HL-60 (cell line): Measurements from ENCODE around the gene ACTG1.

Experiments
- DNase-seq, 2 experiments: peaks; one replicate each; pipeline ENCODE4 v3.0.0-alpha.2; 2010 to 2020; ENCODE audit warnings: low read depth in 1 of 2, low spot score in 1 of 2
- H3K27ac ChIP-seq: fragments of 250-450 bp; sonication (Bioruptor Pico); replicated peaks from 2 replicates; pipeline ENCODE4 v1.5.1; 2020; ENCODE audit warnings: mild to moderate bottlenecking, moderate library complexity
- H3K27me3 ChIP-seq: fragments of 250-450 bp; sonication (Bioruptor Pico); 2 replicates; pipeline ENCODE4 v1.5.1; 2021; ENCODE audit warnings: mild to moderate bottlenecking, moderate library complexity; ENCODE audit not compliant: insufficient read depth, poor library complexity, severe bottlenecking
- H3K4me3 ChIP-seq: replicated peaks from 2 replicates; pipeline ENCODE4 v1.5.1; 2011; ENCODE audit warnings: mild to moderate bottlenecking, control low read depth, low read length; ENCODE audit not compliant: insufficient read depth
- CTCF ChIP-seq: IDR thresholded peaks from one replicate; pipeline ENCODE4 v1.5.1; 2011; ENCODE audit warnings: low read length, control low read depth, inconsistent platforms; ENCODE audit not compliant: insufficient read depth
- GABPA ChIP-seq: IDR thresholded peaks from 2 replicates; pipeline ENCODE4 v1.6.1; 2012; ENCODE audit warnings: low read depth
- POLR2AphosphoS5 ChIP-seq: IDR thresholded peaks from 2 replicates; pipeline ENCODE4 v1.6.1; 2012; ENCODE audit warnings: low read depth
- REST ChIP-seq: IDR thresholded peaks from 2 replicates; pipeline ENCODE4 v1.6.1; 2012; ENCODE audit warnings: low read depth; ENCODE audit not compliant: insufficient replicate concordance
- SPI1 ChIP-seq: IDR thresholded peaks from 2 replicates; pipeline ENCODE4 v1.6.1; 2012; ENCODE audit warnings: low read depth, mild to moderate bottlenecking, borderline replicate concordance

ACTG1 gene

DNA sequence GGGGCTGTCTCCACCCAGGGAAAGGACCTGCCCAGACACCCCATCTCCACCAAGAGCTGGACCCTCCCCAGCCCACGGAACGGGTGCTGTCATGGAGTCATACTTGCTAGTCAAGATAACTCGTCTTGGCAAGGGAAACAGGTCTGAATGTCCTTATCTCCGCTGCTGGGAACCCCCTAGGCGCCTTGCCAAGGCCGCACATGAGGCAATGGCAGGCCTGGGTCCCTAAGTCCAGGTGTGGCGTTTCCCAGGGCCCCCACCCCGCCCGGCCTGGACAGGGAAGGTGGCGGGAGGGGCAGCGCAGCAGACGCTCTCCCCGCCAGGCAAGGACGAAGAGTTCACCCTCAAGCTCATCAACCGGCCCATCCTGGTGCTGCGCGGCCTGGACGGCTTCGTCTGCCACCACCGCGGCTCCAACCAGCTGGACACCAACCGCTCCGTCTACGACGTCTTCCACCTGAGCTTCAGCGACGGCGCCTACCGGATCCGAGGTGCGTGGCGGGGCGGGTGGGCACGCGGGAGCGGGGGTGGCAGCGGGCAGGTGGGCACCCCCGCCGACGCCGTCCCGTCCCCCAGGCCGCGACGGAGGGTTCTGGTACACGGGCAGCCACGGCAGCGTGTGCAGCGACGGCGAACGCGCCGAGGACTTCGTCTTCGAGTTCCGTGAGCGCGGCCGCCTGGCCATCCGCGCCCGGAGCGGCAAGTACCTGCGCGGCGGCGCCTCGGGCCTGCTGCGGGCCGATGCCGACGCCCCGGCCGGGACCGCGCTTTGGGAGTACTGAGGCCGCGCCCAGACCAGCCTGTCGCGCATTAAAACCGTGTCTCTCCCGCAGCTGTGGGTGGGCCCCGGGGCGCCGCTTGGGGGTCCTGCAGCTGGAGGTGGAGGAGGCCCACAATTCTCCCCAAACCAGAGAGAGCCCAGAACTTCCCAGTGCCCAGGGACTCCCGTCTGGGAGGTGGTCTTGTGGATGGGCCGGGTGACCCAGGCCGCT is 24.0 kb upstream of the ACTG1 start:
- no peak for DNase-seq
- H3K4me3 ChIP-seq: no peak overlapping the region
- no peak for TF ChIP-seq GABPA
- no peak for TF ChIP-seq SPI1
- TF ChIP-seq REST: no peak
- no peak for TF ChIP-seq CTCF
- H3K27ac ChIP-seq: no peak overlapping the region
- peaks cover 14% of the 10 kb centered on the region for H3K27me3 ChIP-seq

DNA sequence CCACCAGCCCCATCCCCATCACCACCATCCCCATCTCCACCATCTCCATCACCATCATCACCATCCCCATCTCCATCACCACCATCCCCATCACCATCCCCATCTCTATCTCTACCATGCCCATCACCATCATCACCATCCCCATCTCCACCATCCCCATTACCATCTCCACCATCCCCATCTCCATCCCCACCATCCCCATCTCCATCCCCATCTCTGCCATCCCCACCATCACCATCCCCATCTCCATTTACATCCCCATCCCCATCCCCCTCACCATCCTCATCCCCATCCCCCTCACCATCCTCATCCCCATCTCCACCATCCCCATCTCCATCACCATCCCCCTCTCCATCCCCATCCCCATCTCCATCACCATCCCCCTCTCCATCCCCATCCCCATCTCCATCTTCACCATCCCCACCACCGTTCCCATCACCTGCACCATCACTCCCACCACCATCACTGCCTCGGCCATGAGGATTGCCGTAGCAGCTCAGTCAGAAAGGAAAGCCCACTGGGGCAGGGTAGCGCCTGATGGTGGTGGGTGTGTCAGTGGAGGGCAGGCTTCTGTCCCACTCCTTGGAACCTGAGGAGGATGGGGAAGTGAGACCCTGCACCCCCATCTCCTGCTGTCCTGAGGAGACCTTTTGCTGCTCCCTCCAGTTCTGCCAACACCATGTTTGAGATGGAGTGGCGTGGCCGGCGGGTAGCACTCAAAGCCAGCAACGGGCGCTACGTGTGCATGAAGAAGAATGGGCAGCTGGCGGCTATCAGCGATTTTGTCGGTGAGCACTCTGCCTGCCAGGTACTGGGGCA is 23.1 kb upstream of the ACTG1 start:
- no peak for DNase-seq
- Histone ChIP-seq H3K27me3 (peaks cover 14% of the 10 kb centered on the region), H3K27ac (no peak overlapping the region), H3K4me3 (no peak overlapping the region)
- no peak for TF ChIP-seq CTCF
- no peak for TF ChIP-seq SPI1
- TF ChIP-seq GABPA: no peak
- no peak for TF ChIP-seq POLR2AphosphoS5
- TF ChIP-seq REST: no peak

- Histone ChIP-seq H3K4me3 (no peak overlapping the region), H3K27me3 (peaks cover 14% of the 10 kb centered on the region), H3K27ac (no peak overlapping the region)
- no peak for DNase-seq
- no peak for TF ChIP-seq SPI1
- TF ChIP-seq REST: no peak
- TF ChIP-seq GABPA: no peak
- no peak for TF ChIP-seq CTCF
- no peak for TF ChIP-seq POLR2AphosphoS5
Measured at GRCh38 chr17:81535007-81535328, 22.4 kb upstream of the ACTG1 start.
